ENCODE measurements around the gene NEUROD6. TPM values are rescaled to one million over a fixed set of nuclear protein-coding genes. Genes with fewer than 3 reads are reported as not detected.

Gene NEUROD6
- total and polyA plus RNA-seq, 2 donors (not counting 3 experiments of a cell fraction or from before 2014, with no cell fraction given) = not detected

DNA sequence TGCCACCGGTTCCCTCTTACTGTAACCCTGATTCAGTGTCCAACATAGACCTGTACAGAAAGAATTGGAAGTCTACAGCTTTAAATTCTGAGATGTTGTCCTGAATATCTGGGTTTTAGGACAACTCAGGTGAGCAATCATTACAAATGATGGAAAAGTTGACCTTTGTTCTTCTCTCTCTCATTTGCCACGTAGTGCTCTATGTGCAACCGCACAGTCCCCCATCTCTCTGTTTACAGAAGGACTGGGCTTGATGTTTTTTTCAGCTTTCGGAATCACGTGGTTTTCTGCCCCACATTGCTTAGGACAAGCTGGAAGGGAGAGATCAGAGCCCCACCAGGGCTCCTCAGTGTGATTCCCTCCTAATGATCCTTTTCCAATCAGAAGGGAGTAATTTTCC is 22.2 kb downstream of the NEUROD6 start:
- no peak for DNase-seq (ENCODE audit: low read depth, low spot score)
- H4K20me1 ChIP-seq (replicated peaks; ENCODE audit: control insufficient read depth, extremely low read depth, insufficient read depth, low read length) = no peaks in the 10 kb centered on the region
- intact Hi-C loops (cut with micrococcal nuclease) (no loop called here), dilution Hi-C loops (cut with MboI; ENCODE audit: extremely low pct_ligation_motif_present, low sequenced_read_pairs) (no loop called here)
- no peaks in the 10 kb centered on the region for H3K9me3 ChIP-seq (replicated peaks; ENCODE audit: control insufficient read depth, insufficient read depth, low read length)
- no peaks in the 10 kb centered on the region for H3K79me2 ChIP-seq (ENCODE audit: control insufficient read depth, insufficient read depth, low read length)
- H3K27me3 ChIP-seq (ENCODE audit: control insufficient read depth in 2 of 2, insufficient read depth in 2 of 2, low read length in 2 of 2) = no peaks in the 10 kb centered on the region
- no peak overlapping the region for H3K4me3 ChIP-seq (replicated peaks in 1 of 3; ENCODE audit: insufficient read depth in 1 of 3, low read depth in 1 of 3, low read length in 3 of 3)
- CTCF ChIA-PET = no interaction called here
- H3K9me1 ChIP-seq (replicated peaks; ENCODE audit: control insufficient read depth, extremely low read depth, insufficient read depth, low read length) = no peaks in the 10 kb centered on the region
- no peaks in the 10 kb centered on the region for H3K36me3 ChIP-seq (ENCODE audit: control insufficient read depth in 2 of 2, extremely low read depth in 1 of 2, insufficient read depth in 2 of 2, low read length in 2 of 2)
- FAIRE-seq = no peak
- H3K4me1 ChIP-seq (ENCODE audit: control insufficient read depth, extremely low read depth, insufficient read depth, low read length) = no peaks in the 10 kb centered on the region
- TF ChIP-seq, protein P1, sequence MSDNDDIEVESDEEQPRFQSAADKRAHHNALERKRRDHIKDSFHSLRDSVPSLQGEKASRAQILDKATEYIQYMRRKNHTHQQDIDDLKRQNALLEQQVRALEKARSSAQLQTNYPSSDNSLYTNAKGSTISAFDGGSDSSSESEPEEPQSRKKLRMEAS (IDR thresholded peaks at IDR 0.05; ENCODE audit: insufficient read depth, insufficient read length) = no peak
- TF ChIP-seq POLR2A (IDR thresholded peaks at IDR 0.05; ENCODE audit: low read depth, low read length) (no peak), JUN (IDR thresholded peaks at IDR 0.05; ENCODE audit: borderline replicate concordance, insufficient read depth, insufficient read length, low read depth) (no peak), EZH2 (IDR thresholded peaks at IDR 0.05; ENCODE audit: borderline replicate concordance, low read depth, low read length, severe bottlenecking) (no peak), MYC (IDR thresholded peaks at IDR 0.05; ENCODE audit: low read depth, low read length) (no peak)
- TF ChIP-seq, protein P2, sequence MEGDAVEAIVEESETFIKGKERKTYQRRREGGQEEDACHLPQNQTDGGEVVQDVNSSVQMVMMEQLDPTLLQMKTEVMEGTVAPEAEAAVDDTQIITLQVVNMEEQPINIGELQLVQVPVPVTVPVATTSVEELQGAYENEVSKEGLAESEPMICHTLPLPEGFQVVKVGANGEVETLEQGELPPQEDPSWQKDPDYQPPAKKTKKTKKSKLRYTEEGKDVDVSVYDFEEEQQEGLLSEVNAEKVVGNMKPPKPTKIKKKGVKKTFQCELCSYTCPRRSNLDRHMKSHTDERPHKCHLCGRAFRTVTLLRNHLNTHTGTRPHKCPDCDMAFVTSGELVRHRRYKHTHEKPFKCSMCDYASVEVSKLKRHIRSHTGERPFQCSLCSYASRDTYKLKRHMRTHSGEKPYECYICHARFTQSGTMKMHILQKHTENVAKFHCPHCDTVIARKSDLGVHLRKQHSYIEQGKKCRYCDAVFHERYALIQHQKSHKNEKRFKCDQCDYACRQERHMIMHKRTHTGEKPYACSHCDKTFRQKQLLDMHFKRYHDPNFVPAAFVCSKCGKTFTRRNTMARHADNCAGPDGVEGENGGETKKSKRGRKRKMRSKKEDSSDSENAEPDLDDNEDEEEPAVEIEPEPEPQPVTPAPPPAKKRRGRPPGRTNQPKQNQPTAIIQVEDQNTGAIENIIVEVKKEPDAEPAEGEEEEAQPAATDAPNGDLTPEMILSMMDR (IDR thresholded peaks at IDR 0.05; ENCODE audit: extremely low read depth in 1 of 2, insufficient read depth in 1 of 2, low read depth in 1 of 2, low read length in 2 of 2) = no peak
- H3K4me2 ChIP-seq (ENCODE audit: insufficient read depth, low read length) = no peak overlapping the region
- H3K9ac ChIP-seq (replicated peaks; ENCODE audit: extremely low read depth, insufficient read depth, low read length) = no peak overlapping the region
- no TSS peak for BruUV-seq (replicated peaks)
- H3K27ac ChIP-seq (ENCODE audit: insufficient read depth, low read depth, low read length) = no peak overlapping the region
- H2AFZ ChIP-seq (ENCODE audit: low read depth, low read length) = no peak overlapping the region
- POLR2A ChIA-PET = no interaction called here

DNA sequence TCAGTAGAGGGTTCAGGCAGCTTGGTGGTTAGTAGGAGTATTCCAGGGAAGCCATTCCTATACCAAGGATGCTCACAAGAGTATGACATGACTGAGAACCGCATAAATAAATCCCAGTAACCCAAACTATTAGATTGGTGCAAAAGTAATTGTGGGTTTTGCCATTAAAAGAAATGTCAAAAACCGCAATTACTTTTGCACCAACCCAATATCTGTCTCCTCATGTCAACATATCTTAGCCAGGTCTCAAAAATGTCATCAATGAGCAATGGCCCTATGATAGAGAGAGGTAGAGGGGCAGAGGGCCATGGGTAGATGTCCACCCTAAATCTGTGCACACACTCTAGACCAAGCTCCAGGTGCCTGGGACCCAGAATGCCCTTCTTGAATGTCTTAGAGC is 23.6 kb downstream of the NEUROD6 start:
- H2AFZ ChIP-seq (ENCODE audit: low read depth, low read length) = no peak overlapping the region
- no peaks in the 10 kb centered on the region for H3K9me1 ChIP-seq (replicated peaks; ENCODE audit: control insufficient read depth, extremely low read depth, insufficient read depth, low read length)
- H3K27me3 ChIP-seq (ENCODE audit: control insufficient read depth in 2 of 2, insufficient read depth in 2 of 2, low read length in 2 of 2) = no peaks in the 10 kb centered on the region
- TF ChIP-seq, protein P1 (IDR thresholded peaks at IDR 0.05; ENCODE audit: insufficient read depth, insufficient read length) = no peak
- TF ChIP-seq, protein P2 (IDR thresholded peaks at IDR 0.05; ENCODE audit: extremely low read depth in 1 of 2, insufficient read depth in 1 of 2, low read depth in 1 of 2, low read length in 2 of 2) = no peak
- TF ChIP-seq EZH2 (IDR thresholded peaks at IDR 0.05; ENCODE audit: borderline replicate concordance, low read depth, low read length, severe bottlenecking) = no peak
- no peak for TF ChIP-seq FOS (IDR thresholded peaks at IDR 0.05; ENCODE audit: borderline replicate concordance, insufficient read depth, low read length)
- no peak for TF ChIP-seq POLR2AphosphoS5 (IDR thresholded peaks at IDR 0.05; ENCODE audit: insufficient read depth, low read depth, low read length)
- no peak for TF ChIP-seq JUN (IDR thresholded peaks at IDR 0.05; ENCODE audit: borderline replicate concordance, insufficient read depth, insufficient read length, low read depth)
- TF ChIP-seq GATA2 (IDR thresholded peaks at IDR 0.05; ENCODE audit: insufficient read depth, insufficient read length, low read depth, low read length) = no peak
- TF ChIP-seq MYC (IDR thresholded peaks at IDR 0.05; ENCODE audit: low read depth, low read length) = no peak
- no peak for TF ChIP-seq POLR2A (IDR thresholded peaks at IDR 0.05; ENCODE audit: low read depth, low read length)
- ChIA-PET CTCF (no interaction called here), POLR2A (no interaction called here)
- no peak for DNase-seq (ENCODE audit: low read depth, low spot score)
- H3K79me2 ChIP-seq (ENCODE audit: control insufficient read depth, insufficient read depth, low read length) = no peaks in the 10 kb centered on the region
- no peak for FAIRE-seq
- dilution Hi-C loops (cut with MboI; ENCODE audit: extremely low pct_ligation_motif_present, low sequenced_read_pairs) = no loop called here
- no peak overlapping the region for H3K9ac ChIP-seq (replicated peaks; ENCODE audit: extremely low read depth, insufficient read depth, low read length)
- intact Hi-C loops (cut with micrococcal nuclease) = no loop called here
- H3K9me3 ChIP-seq (replicated peaks; ENCODE audit: control insufficient read depth, insufficient read depth, low read length) = no peaks in the 10 kb centered on the region
- no peak overlapping the region for H3K4me3 ChIP-seq (replicated peaks in 1 of 3; ENCODE audit: insufficient read depth in 1 of 3, low read depth in 1 of 3, low read length in 3 of 3)
- H4K20me1 ChIP-seq (replicated peaks; ENCODE audit: control insufficient read depth, extremely low read depth, insufficient read depth, low read length) = no peaks in the 10 kb centered on the region
- H3K4me2 ChIP-seq (ENCODE audit: insufficient read depth, low read length) = no peak overlapping the region
- H3K27ac ChIP-seq (ENCODE audit: insufficient read depth, low read depth, low read length) = no peak overlapping the region
- H3K4me1 ChIP-seq (ENCODE audit: control insufficient read depth, extremely low read depth, insufficient read depth, low read length) = no peaks in the 10 kb centered on the region
- no TSS peak for BruUV-seq (replicated peaks)
- H3K36me3 ChIP-seq (ENCODE audit: control insufficient read depth in 2 of 2, extremely low read depth in 1 of 2, insufficient read depth in 2 of 2, low read length in 2 of 2) = no peaks in the 10 kb centered on the region

Measured in endothelial cell of umbilical vein (primary cell).